Subcutaneous adipose tissue (tissue), 4 donors: ENCODE measurements around the gene FARS2. TPM values are rescaled to one million over a fixed set of nuclear protein-coding genes. Genes with fewer than 3 reads are reported as not detected.

Experiments
- CTCF ChIP-seq: fragments of 450-650 bp; IDR thresholded peaks from one replicate; pipeline ENCODE4 v1.5.1; 2016; ENCODE audit warnings: low read depth, mild to moderate bottlenecking, control low read depth, antibody characterized with exemption, moderate library complexity
- total RNA-seq, 4 donors: library from RNA; depleted of rRNA; stranded (reverse); fragments of >200 nt; gene quantifications; one replicate each; pipeline ENCODE4 v1.1.0, GENCODE V29; 2016

Gene FARS2
- total RNA-seq, 4 donors from 2014 or later: 6.2 to 13.6 (median 11.3) TPM

- no peak for TF ChIP-seq CTCF
Measured at GRCh38 chr6:5751525-5752390, 490.4 kb downstream of the FARS2 start.

GRCh38 chr6:5752391-5752680 lies 491.0 kb downstream of the FARS2 start:
- TF ChIP-seq CTCF: no peak

- TF ChIP-seq CTCF: no peak
Measured at GRCh38 chr6:5753209-5753608, 491.9 kb downstream of the FARS2 start.

- TF ChIP-seq CTCF: no peak
Measured at GRCh38 chr6:5754904-5755303, 493.6 kb downstream of the FARS2 start.

- no peak for TF ChIP-seq CTCF
Measured at GRCh38 chr6:5759571-5759970, 498.3 kb downstream of the FARS2 start.

- no peak for TF ChIP-seq CTCF
Measured at GRCh38 chr6:5761370-5761769, 500.1 kb downstream of the FARS2 start.

- no peak for TF ChIP-seq CTCF
Measured at GRCh38 chr6:5762561-5762968, 501.3 kb downstream of the FARS2 start.
